GM12873 (cell line): ENCODE measurements around the gene RPL19.
A peak's percentile ranks its signal among the peaks of the same experiment; 100 is the strongest.

Source experiments
- TF ChIP-seq, protein P1 (sequence below): IDR thresholded peaks from 2 replicates; pipeline ENCODE4 v1.5.1; 2012; ENCODE audit warnings: low read depth, mild to moderate bottlenecking, moderate library complexity, low read length, control low read depth; ENCODE audit not compliant: insufficient read depth; ENCODE audit errors: missing control alignments

RPL19 gene

DNA sequence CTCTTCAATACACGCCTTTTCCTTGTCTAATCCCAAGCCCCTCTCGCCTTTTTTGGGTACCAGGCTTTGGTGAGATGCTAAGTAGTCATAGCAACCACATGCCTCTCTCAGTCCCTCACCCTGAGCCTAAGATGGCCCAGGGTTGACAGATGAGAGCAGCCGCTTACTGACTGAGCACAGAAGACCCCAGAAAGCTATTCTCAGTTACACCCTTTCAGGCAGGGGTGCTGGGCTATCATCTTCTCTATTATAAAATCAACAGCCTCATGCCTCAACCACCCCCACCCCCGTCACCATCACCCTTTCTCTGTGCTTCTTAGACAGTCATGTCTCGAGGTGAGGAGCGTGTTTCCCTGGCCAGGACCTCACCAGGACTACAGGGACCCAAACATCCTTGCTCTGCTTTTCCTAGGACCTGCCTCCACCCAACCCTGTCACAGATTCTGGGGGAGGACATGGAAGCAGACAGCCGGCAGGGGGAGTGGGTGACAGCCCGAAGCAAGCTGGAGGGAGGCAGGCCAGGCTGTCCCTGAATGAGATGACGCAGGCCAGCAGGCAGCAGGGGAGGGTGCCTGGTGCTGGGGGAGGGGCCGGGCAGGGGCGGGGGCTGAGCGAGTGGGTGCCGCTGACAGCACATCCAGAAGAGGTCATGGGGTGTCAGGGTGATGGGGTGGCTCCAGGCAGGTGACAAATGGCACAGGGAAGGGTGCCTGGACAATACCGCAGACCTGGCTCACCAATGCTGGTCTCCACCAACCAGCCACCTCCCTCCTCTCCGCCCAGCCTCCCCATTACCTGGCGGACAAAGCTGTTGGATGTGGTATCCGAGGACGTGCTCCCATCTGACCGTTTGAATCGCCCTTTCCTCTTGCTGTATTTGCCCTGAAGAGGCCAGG is 5.7 kb upstream of the RPL19 start:
- TF ChIP-seq, protein P1, sequence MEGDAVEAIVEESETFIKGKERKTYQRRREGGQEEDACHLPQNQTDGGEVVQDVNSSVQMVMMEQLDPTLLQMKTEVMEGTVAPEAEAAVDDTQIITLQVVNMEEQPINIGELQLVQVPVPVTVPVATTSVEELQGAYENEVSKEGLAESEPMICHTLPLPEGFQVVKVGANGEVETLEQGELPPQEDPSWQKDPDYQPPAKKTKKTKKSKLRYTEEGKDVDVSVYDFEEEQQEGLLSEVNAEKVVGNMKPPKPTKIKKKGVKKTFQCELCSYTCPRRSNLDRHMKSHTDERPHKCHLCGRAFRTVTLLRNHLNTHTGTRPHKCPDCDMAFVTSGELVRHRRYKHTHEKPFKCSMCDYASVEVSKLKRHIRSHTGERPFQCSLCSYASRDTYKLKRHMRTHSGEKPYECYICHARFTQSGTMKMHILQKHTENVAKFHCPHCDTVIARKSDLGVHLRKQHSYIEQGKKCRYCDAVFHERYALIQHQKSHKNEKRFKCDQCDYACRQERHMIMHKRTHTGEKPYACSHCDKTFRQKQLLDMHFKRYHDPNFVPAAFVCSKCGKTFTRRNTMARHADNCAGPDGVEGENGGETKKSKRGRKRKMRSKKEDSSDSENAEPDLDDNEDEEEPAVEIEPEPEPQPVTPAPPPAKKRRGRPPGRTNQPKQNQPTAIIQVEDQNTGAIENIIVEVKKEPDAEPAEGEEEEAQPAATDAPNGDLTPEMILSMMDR = peak; percentile 18

DNA sequence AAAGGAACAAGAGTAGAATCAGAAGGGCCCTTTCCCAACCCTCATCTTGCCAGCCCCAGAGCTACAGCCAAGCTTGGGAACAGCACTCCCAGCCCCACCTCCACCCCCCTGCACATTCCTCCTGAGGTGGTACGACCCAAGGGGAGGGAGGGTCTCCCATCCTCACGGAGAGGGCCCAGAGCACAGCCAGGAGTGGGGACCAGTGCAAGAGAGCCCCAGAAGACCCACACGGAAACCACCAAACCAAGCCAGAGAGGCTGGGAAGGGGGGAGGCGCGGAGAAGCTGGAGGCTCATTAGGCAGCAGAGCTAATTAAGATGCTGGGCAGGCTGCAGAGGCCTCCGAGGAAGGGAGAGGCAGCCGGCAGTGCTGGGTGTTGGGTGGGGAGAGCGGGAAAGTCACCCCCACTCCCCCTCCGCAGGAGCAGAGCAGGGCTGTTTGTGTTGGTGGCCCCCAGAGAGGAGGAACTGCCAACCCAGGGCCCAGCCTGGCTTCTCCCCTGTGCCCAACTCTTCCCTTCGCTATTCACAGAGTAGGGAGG is 5.0 kb upstream of the RPL19 start:
- TF ChIP-seq, protein P1 = no peak

DNA sequence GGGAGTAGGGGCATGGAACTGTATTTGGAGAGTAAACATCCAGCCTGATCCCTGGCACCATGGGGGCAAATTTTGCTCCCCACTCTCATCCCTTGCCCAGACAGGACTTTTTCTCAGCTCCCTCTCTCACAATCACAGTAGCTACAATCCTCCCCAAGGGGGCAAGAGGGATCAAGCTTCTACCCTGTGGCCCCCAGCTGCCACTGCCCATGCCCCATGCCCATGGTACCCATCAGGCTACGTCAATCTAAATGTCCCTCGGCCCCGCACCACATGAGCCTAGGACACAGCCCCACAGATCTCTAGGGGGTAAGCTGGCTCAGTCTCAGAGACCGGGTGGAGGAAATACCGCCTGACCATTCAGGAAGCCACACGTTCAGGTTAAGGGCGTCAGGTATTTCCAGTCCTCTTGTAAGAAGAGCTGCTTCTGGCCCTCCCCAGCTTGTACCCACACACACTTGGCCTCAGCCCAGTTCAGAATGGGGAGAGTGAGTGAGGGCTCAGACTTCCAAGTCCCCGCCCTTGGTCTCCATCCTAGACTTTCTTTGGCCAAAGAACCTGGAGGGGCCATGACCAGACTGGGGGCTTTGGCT is 4.4 kb upstream of the RPL19 start:
- TF ChIP-seq, protein P1 = no peak

DNA sequence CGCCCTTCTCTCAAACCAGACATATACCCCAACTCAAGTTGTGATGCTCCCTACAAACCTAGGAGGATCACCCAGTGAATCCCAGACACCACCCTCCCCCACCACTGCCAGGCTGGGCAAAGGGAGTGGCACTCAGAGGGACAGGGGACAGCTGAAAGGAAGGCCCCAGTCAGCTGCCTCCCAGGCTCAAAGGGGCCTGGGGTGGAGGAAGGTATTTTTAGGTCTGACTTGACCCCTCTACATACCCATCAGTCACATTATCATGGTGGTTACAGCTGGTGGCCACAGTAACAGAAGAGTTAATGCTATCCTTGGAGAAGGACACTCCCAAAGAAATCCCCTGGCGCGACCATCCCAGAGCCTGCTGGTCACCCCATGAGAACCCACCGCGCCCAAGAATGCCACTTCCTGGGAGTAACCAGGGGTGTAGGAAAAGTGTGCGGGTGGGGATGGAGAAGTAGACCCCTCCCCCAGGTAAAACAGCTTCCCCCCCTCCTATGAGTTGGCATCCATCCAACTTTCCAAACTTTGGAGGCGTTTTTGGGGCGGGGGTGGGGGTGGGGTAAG is 3.8 kb upstream of the RPL19 start:
- TF ChIP-seq, protein P1 = no peak

DNA sequence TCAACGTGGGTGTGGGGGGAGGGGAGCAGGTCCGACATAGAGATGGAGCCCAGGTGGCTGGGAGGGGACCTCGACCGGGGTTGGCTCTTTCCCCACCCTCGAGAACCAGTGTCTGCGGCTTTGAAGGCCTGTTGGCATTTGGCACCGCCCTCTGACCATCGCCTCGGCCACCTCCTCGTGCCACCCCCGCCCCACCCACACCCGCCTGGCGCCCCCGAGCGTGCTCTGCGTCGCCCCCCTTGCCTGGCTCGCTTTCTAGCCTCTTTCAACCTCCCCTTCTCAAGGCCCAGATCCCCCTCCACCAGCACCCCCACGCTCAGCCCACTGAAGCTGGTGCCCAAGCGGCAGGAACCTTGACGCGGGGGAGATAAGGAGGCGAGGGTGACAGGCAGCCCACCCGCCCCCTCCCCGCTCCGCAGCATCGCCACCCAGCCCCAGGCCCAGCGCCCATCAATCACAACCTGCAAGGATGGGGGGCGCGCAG is 3.2 kb upstream of the RPL19 start:
- TF ChIP-seq, protein P1 = no peak

DNA sequence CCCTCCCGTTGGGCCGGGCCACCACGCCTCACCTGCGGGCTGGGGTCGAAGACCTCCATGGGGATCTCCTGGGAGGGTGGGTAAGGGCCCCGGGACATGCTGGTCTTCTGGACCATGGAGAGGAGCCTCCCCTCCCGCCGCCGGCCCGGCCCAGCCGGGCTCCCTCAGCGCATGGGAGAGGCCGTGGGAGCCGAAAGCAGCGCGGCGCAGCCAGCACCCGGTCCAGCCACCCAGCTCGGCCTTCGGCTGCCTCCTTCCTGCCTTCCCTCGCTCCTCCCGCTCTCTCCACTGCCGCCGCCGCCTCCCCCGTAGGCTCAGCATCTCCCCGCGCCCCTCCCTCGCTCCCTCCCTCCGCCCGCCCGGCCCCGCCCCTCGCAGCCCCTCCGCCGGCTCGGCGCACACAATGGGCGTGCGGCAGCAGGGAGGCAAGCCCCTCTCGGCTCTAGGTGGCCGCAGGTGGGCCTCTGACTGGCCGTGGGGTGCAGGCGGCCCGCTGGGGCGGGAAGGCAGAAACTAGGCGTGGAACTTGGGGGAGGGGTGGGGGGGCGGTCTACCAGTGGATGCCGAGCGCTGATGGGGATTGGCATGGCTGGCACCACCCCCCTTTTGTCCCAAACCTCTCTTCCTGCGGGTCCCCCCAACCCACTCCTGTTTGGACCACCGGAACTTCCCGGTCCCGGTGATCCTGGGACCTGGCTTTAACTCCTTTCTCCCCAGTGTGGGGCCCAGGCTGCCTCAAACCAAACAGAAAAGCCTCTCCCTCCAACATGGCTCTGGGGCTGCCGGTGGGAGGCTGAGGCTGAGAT is 2.5 kb upstream of the RPL19 start, which contains the start of gene CACNB1:
Gene CACNB1 (minus strand): TSS at position 290 of the 806 bp plus-strand sequence. CDS start 174 bp downstream, at position 116.
- TF ChIP-seq, protein P1 = no peak
